Measurements from ENCODE around the gene TOMM20.

The TOMM20 gene

GRCh38 chr1:235076504-235077162, 52.0 kb downstream of the TOMM20 start:
- TF ChIP-seq OVOL3 (tag by site-specific recombination; IDR thresholded peaks at IDR 0.05) (no peak), BCL11B (tag by site-specific recombination; IDR thresholded peaks at IDR 0.05; ENCODE audit: low read depth) (no peak)
- Histone ChIP-seq H3K4me1 (ENCODE audit: control insufficient read depth, insufficient read depth, low read length) (peaks cover 12% of the 10 kb centered on the region), H3K27ac (ENCODE audit: extremely low read depth, low read depth, low read length) (no peak overlapping the region), H3K9me3 (ENCODE audit: control insufficient read depth, insufficient read depth, low read depth, low read length) (no peaks in the 10 kb centered on the region), H3K36me3 (ENCODE audit: control insufficient read depth in 2 of 2, insufficient read depth in 1 of 2, low read length in 2 of 2) (no peaks in the 10 kb centered on the region), H3K4me3 (ENCODE audit: low read depth, low read length) (no peak overlapping the region)
- POLR2A ChIA-PET: no interaction called here
- CTCF ChIA-PET: no interaction called here

- H3K4me1 ChIP-seq (ENCODE audit: control insufficient read depth, insufficient read depth, low read length): peaks cover 12% of the 10 kb centered on the region
- CTCF ChIA-PET: interaction anchor here (3.0 kb wide), 1 partner anchor 8 kb away, joined by 10 read pairs; no protein-coding TSS in a partner anchor
- no peaks in the 10 kb centered on the region for H3K9me3 ChIP-seq (ENCODE audit: control insufficient read depth, insufficient read depth, low read depth, low read length)
- peak overlapping the region; percentile 40; the same call in 1 of the 2 replicates for H3K27ac ChIP-seq (ENCODE audit: extremely low read depth, low read depth, low read length)
- no peak overlapping the region for H3K4me3 ChIP-seq (ENCODE audit: low read depth, low read length)
- POLR2A ChIA-PET: interaction anchor here (1.1 to 1.3 kb wide), 3 partner anchors 9 to 464 kb away, joined by 3 read pairs; no protein-coding TSS in a partner anchor
- H3K36me3 ChIP-seq (ENCODE audit: control insufficient read depth in 2 of 2, insufficient read depth in 1 of 2, low read length in 2 of 2): no peaks in the 10 kb centered on the region
- no peak for TF ChIP-seq KLF1 (tag by site-specific recombination; IDR thresholded peaks at IDR 0.05)
- TF ChIP-seq ZNF548 (tag by site-specific recombination; IDR thresholded peaks at IDR 0.05): no peak
- TF ChIP-seq CTCF (tag by site-specific recombination; IDR thresholded peaks at IDR 0.05): no peak
- no peak for TF ChIP-seq BCL6B (tag by site-specific recombination; IDR thresholded peaks at IDR 0.05)
- TF ChIP-seq ZNF132 (tag by site-specific recombination; IDR thresholded peaks at IDR 0.05; ENCODE audit: borderline replicate concordance): no peak
- no peak for TF ChIP-seq ATF2 (tag by site-specific recombination; IDR thresholded peaks at IDR 0.05; ENCODE audit: low read depth)
- no peak for TF ChIP-seq SCRT1 (tag by site-specific recombination; IDR thresholded peaks at IDR 0.05; ENCODE audit: borderline replicate concordance)
- no peak for TF ChIP-seq YY2 (tag by site-specific recombination; IDR thresholded peaks at IDR 0.05)
- no peak for TF ChIP-seq ZNF639 (tag by site-specific recombination; IDR thresholded peaks at IDR 0.05)
- no peak for TF ChIP-seq ZNF146 (tag by site-specific recombination; IDR thresholded peaks at IDR 0.05)
- no peak for TF ChIP-seq ZFHX2 (tag by site-specific recombination; conservative IDR thresholded peaks at IDR 0.05)
- no peak for TF ChIP-seq ZNF701 (tag by site-specific recombination; IDR thresholded peaks at IDR 0.05)
- no peak for TF ChIP-seq ZSCAN5A (tag by site-specific recombination; IDR thresholded peaks at IDR 0.05)
- no peak for TF ChIP-seq ZNF837 (tag by site-specific recombination; IDR thresholded peaks at IDR 0.05)
- TF ChIP-seq ZBTB11 (tag by site-specific recombination; conservative IDR thresholded peaks at IDR 0.05; ENCODE audit: low read depth): no peak
- TF ChIP-seq ZSCAN4 (tag by site-specific recombination; IDR thresholded peaks at IDR 0.05): no peak
Observed at GRCh38 chr1:235075777-235076308, 52.8 kb downstream of the TOMM20 start.
